ENCODE measurements around the gene PERM1. TPM values are rescaled to one million over a fixed set of nuclear protein-coding genes. Genes with fewer than 3 reads are reported as not detected.
"Not testable (repeated sequence)": the region's sequence is repeated elsewhere in the genome, so short reads cannot be mapped to it uniquely, and the experiment has no call there.

PERM1 gene
- total and polyA plus RNA-seq, 2 donors (not counting 1 experiment from before 2014, with no cell fraction given) = 0.03 to 0.17 TPM

- Histone ChIP-seq H4K20me1 (ENCODE audit: control insufficient read depth, extremely low read depth, insufficient read depth, low read length) (no peaks in the 10 kb centered on the region), H2AFZ (ENCODE audit: low read length) (no peak overlapping the region), H3K27ac (ENCODE audit: insufficient read depth, low read length) (no peak overlapping the region), H3K9me3 (ENCODE audit: control insufficient read depth, insufficient read depth, low read depth, low read length) (no peaks in the 10 kb centered on the region), H3K4me1 (ENCODE audit: control insufficient read depth, extremely low read depth, insufficient read depth, low read length) (no peaks in the 10 kb centered on the region), H3K27me3 (ENCODE audit: control insufficient read depth, insufficient read depth, low read length) (peaks cover 16% of the 10 kb centered on the region), H3K79me2 (ENCODE audit: control insufficient read depth, insufficient read depth, low read length) (no peaks in the 10 kb centered on the region), H3K4me2 (ENCODE audit: extremely low read depth, insufficient read depth, low read length) (no peak overlapping the region), H3K4me3 (replicated peaks in 1 of 4; ENCODE audit: control extremely low read depth in 1 of 4, insufficient read depth in 1 of 4, low read depth in 3 of 4, low read length in 4 of 4) (no peak overlapping the region), H3K9ac (ENCODE audit: insufficient read depth, low read length) (no peak overlapping the region), H3K36me3 (ENCODE audit: control insufficient read depth, insufficient read depth, low read length) (no peaks in the 10 kb centered on the region)
- TF ChIP-seq CTCF (conservative IDR thresholded peaks at IDR 0.05 in 1 of 2, IDR thresholded peaks at IDR 0.05 in 1 of 2; ENCODE audit: low read depth in 1 of 2, low read length in 2 of 2) = no peak
- TF ChIP-seq EZH2 (IDR thresholded peaks at IDR 0.05; ENCODE audit: low read length, missing control alignments) = no peak
- DNase-seq (ENCODE audit: low read depth in 2 of 2) = no peak
These were observed 11.6 kb upstream of the PERM1 start for GRCh38 chr1:993379-993995.

GRCh38 chr1:992362-992761 lies 10.5 kb upstream of the PERM1 start:
- H2AFZ ChIP-seq (ENCODE audit: low read length) = no peak overlapping the region
- no peak for DNase-seq (ENCODE audit: low read depth in 2 of 2)
- TF ChIP-seq EZH2 (IDR thresholded peaks at IDR 0.05; ENCODE audit: low read length, missing control alignments) = no peak
- no peak for TF ChIP-seq CTCF (conservative IDR thresholded peaks at IDR 0.05 in 1 of 2, IDR thresholded peaks at IDR 0.05 in 1 of 2; ENCODE audit: low read depth in 1 of 2, low read length in 2 of 2)

GRCh38 chr1:991895-992294 lies 10.0 kb upstream of the PERM1 start:
- H3K9me3 ChIP-seq (ENCODE audit: control insufficient read depth, insufficient read depth, low read depth, low read length) = no peaks in the 10 kb centered on the region
- no peak overlapping the region for H2AFZ ChIP-seq (ENCODE audit: low read length)
- H3K4me1 ChIP-seq (ENCODE audit: control insufficient read depth, extremely low read depth, insufficient read depth, low read length) = no peaks in the 10 kb centered on the region
- DNase-seq (ENCODE audit: low read depth in 2 of 2) = no peak
- no peak overlapping the region for H3K9ac ChIP-seq (ENCODE audit: insufficient read depth, low read length)
- no peaks in the 10 kb centered on the region for H4K20me1 ChIP-seq (ENCODE audit: control insufficient read depth, extremely low read depth, insufficient read depth, low read length)
- H3K36me3 ChIP-seq (ENCODE audit: control insufficient read depth, insufficient read depth, low read length) = no peaks in the 10 kb centered on the region
- H3K27ac ChIP-seq (ENCODE audit: insufficient read depth, low read length) = no peak overlapping the region
- H3K4me2 ChIP-seq (ENCODE audit: extremely low read depth, insufficient read depth, low read length) = no peak overlapping the region
- H3K4me3 ChIP-seq (replicated peaks in 1 of 4; ENCODE audit: control extremely low read depth in 1 of 4, insufficient read depth in 1 of 4, low read depth in 3 of 4, low read length in 4 of 4) = no peak overlapping the region
- peaks cover 12% of the 10 kb centered on the region for H3K27me3 ChIP-seq (ENCODE audit: control insufficient read depth, insufficient read depth, low read length)
- no peak for TF ChIP-seq EZH2 (IDR thresholded peaks at IDR 0.05; ENCODE audit: low read length, missing control alignments)
- no peak for TF ChIP-seq CTCF (conservative IDR thresholded peaks at IDR 0.05 in 1 of 2, IDR thresholded peaks at IDR 0.05 in 1 of 2; ENCODE audit: low read depth in 1 of 2, low read length in 2 of 2)
- no peaks in the 10 kb centered on the region for H3K79me2 ChIP-seq (ENCODE audit: control insufficient read depth, insufficient read depth, low read length)

More at GRCh38 chr1:992362-992761, 10.5 kb upstream of the PERM1 start:
- H3K9ac ChIP-seq (ENCODE audit: insufficient read depth, low read length) = no peak overlapping the region
- H3K4me3 ChIP-seq (replicated peaks in 1 of 4; ENCODE audit: control extremely low read depth in 1 of 4, insufficient read depth in 1 of 4, low read depth in 3 of 4, low read length in 4 of 4) = no peak overlapping the region
- H3K79me2 ChIP-seq (ENCODE audit: control insufficient read depth, insufficient read depth, low read length) = no peaks in the 10 kb centered on the region
- no peaks in the 10 kb centered on the region for H3K4me1 ChIP-seq (ENCODE audit: control insufficient read depth, extremely low read depth, insufficient read depth, low read length)
- H3K9me3 ChIP-seq (ENCODE audit: control insufficient read depth, insufficient read depth, low read depth, low read length) = no peaks in the 10 kb centered on the region
- H3K36me3 ChIP-seq (ENCODE audit: control insufficient read depth, insufficient read depth, low read length) = no peaks in the 10 kb centered on the region
- H3K27me3 ChIP-seq (ENCODE audit: control insufficient read depth, insufficient read depth, low read length) = peaks cover 12% of the 10 kb centered on the region
- H3K4me2 ChIP-seq (ENCODE audit: extremely low read depth, insufficient read depth, low read length) = no peak overlapping the region
- H4K20me1 ChIP-seq (ENCODE audit: control insufficient read depth, extremely low read depth, insufficient read depth, low read length) = no peaks in the 10 kb centered on the region
- no peak overlapping the region for H3K27ac ChIP-seq (ENCODE audit: insufficient read depth, low read length)

- not testable (repeated sequence) for H3K4me1 ChIP-seq (ENCODE audit: control insufficient read depth, extremely low read depth, insufficient read depth, low read length); H3K27ac ChIP-seq (ENCODE audit: insufficient read depth, low read length); H3K79me2 ChIP-seq (ENCODE audit: control insufficient read depth, insufficient read depth, low read length); H3K9me3 ChIP-seq (ENCODE audit: control insufficient read depth, insufficient read depth, low read depth, low read length); H4K20me1 ChIP-seq (ENCODE audit: control insufficient read depth, extremely low read depth, insufficient read depth, low read length); DNase-seq (ENCODE audit: low read depth in 2 of 2); H3K36me3 ChIP-seq (ENCODE audit: control insufficient read depth, insufficient read depth, low read length); H3K4me2 ChIP-seq (ENCODE audit: extremely low read depth, insufficient read depth, low read length); H3K9ac ChIP-seq (ENCODE audit: insufficient read depth, low read length); H2AFZ ChIP-seq (ENCODE audit: low read length); H3K4me3 ChIP-seq (replicated peaks in 1 of 4; ENCODE audit: control extremely low read depth in 1 of 4, insufficient read depth in 1 of 4, low read depth in 3 of 4, low read length in 4 of 4)
- H3K27me3 ChIP-seq (ENCODE audit: control insufficient read depth, insufficient read depth, low read length) = peaks cover 12% of the 10 kb centered on the region
These were observed 9.4 kb upstream of the PERM1 start for GRCh38 chr1:991275-991674.

GRCh38 chr1:988061-988460 lies 6.2 kb upstream of the PERM1 start:
- H3K9ac ChIP-seq (ENCODE audit: insufficient read depth, low read length); H2AFZ ChIP-seq (ENCODE audit: low read length); H4K20me1 ChIP-seq (ENCODE audit: control insufficient read depth, extremely low read depth, insufficient read depth, low read length); H3K4me2 ChIP-seq (ENCODE audit: extremely low read depth, insufficient read depth, low read length); H3K4me3 ChIP-seq (replicated peaks in 1 of 4; ENCODE audit: control extremely low read depth in 1 of 4, insufficient read depth in 1 of 4, low read depth in 3 of 4, low read length in 4 of 4); H3K79me2 ChIP-seq (ENCODE audit: control insufficient read depth, insufficient read depth, low read length); H3K36me3 ChIP-seq (ENCODE audit: control insufficient read depth, insufficient read depth, low read length); H3K27ac ChIP-seq (ENCODE audit: insufficient read depth, low read length); H3K4me1 ChIP-seq (ENCODE audit: control insufficient read depth, extremely low read depth, insufficient read depth, low read length); H3K9me3 ChIP-seq (ENCODE audit: control insufficient read depth, insufficient read depth, low read depth, low read length); DNase-seq (ENCODE audit: low read depth in 2 of 2): not testable (repeated sequence)
- peaks cover 10% of the 10 kb centered on the region for H3K27me3 ChIP-seq (ENCODE audit: control insufficient read depth, insufficient read depth, low read length)
